HuH-7.5 (cell line): Measurements from ENCODE around the gene GADD45GIP1.
"Not testable (repeated sequence)": the region's sequence is repeated elsewhere in the genome, so short reads cannot be mapped to it uniquely, and the experiment has no call there.

Source experiments
- DNase-seq: peaks from one replicate; pipeline ENCODE4 v3.0.0; 2011; ENCODE audit warnings: low spot score

Gene GADD45GIP1

DNA sequence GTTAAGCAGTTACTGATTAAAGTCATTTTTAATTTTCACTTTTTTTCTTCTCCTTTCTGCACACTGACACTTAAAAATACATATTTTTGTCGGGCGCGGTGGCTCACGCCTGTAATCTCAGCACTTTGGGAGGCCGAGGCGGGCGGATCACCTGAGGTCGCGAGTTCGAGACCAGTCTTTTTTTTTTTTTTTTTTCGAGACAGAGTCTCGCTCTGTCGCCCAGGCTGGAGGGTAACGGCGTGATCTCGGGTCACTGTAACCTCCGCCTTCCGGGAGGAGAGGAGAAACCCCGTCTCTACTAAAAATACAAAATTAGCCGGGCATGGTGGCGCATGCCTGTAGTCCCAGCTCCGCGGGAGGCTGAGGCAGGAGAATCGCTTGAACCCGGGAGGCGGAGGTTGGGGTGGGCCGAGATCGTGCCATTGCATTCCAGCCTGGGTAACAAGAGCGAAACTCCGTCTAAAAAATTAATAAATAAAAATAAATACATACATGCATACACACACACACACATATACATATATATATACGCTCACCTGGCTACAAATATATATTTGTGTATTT, 448 bp upstream of the GADD45GIP1 start:
- not testable (repeated sequence) for DNase-seq

DNA sequence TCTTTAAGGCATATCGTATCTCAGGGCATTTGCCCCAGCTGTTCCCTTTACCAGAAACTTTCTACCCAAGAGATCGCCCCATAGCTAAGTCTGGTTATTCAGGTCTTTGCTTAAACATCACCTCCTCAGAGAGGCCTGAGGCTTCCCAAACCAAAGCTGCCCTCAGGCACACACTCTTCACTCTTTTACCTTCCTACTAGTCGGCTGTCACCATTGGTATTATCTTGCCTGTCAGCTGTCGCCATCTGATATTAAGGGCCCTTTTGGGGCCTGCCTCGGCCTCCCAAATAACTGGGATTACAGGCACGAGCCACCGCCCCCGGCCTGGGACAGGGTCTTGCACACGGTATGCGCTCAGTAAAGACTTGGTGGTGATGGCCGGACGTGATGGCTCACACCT, 1.0 kb downstream of the GADD45GIP1 start:
- no peak for DNase-seq

DNA sequence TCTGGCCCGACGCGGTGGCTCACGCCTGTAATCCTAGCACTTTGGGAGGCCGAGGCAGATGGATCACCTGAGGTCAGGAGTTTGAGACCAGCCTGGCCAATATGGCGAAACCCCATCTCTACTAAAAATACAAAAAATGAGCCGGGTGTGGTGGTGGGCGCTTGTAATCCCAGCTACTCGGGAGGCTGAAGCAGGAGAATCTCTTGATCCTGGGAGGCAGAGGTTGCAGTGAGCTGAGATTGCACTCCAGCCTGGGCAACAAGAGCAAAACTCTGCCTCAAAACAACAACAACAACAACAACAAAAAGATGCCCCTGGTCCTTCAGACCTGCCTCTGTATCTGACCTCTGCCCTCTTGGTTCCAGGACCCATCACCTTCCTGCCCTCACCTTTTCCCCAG, 1.4 kb downstream of the GADD45GIP1 start:
- not testable (repeated sequence) for DNase-seq

DNA sequence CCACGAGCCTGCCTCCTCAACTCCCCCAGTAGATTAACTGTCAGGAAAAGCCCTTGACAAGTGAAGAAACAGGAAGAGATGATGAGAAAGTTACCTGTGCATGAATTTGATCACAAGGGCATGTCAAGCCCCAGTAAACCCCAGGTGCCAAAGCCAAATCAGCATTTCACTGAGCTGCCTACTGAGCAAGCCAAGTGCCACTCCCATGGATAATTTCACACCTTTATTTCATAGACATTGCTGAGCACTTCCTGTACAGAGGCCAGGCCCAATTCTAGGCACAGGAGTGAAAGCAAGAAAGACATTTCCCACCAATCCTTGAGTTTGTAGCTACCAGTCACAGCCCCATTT, 2.4 kb downstream of the GADD45GIP1 start:
- no peak for DNase-seq

- DNase-seq = no peak
Measured at GRCh38 chr19:12953799-12954611, 3.0 kb downstream of the GADD45GIP1 start.

DNA sequence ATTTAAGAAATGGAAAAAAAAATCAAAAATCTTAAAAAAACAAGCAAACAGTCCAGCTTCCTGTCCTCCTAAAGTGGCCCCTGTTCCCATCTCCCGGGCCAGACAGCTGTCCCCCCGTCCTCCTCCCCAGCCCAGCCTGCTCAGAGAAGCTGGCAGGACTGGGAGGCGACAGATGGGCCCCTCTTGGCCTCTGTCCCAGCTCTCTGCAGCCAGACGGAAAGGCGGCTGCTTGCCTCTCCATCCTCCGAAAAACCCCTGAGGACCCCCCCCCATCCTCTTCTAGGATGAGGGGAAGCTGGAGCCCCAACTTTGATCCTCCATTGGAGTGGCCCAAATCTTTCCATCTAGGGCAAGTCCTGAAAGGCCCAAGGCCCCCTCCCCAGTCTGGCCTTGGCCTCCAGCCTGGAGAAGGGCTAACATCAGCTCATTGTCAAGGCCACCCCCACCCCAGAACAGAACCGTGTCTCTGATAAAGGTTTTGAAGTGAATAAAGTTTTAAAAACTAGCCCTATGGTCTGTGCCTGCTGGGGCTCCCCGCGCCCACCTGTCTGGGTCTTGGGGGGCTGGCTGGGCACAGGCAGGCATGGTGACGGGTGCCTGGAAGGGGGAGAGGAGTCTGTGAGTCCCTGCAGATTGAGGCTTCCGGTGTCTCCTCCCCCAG, 3.8 kb downstream of the GADD45GIP1 start:
- no peak for DNase-seq

DNA sequence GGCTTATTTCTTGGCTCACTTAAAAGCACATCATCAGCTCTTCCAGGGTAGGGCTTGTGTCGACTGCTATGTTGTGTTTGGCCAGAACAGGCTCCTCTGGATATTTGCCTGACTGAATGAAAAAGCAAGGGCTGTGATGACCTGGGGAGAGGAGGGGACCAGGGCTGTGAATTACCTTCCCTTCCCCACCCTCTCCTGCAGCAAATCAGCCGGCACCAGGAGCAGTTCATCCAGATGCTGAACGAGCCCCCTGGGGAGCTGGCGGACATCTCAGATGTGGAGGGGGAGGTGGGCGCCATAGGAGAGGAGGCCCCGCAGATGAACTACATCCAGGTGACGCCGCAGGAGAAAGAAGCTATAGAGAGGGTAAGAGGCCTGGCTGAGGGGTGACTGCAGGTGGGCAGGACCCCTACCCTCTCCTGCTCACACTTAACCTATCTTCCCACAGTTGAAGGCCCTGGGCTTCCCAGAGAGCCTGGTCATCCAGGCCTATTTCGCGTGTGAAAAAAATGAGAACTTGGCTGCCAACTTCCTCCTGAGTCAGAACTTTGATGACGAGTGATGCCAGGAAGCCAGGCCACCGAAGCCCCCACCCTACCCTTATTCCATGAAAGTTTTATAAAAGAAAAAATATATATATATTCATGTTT, 4.4 kb downstream of the GADD45GIP1 start:
- DNase-seq = no peak

GRCh38 chr19:12952050-12952449, 5.0 kb downstream of the GADD45GIP1 start:
- not testable (repeated sequence) for DNase-seq

DNA sequence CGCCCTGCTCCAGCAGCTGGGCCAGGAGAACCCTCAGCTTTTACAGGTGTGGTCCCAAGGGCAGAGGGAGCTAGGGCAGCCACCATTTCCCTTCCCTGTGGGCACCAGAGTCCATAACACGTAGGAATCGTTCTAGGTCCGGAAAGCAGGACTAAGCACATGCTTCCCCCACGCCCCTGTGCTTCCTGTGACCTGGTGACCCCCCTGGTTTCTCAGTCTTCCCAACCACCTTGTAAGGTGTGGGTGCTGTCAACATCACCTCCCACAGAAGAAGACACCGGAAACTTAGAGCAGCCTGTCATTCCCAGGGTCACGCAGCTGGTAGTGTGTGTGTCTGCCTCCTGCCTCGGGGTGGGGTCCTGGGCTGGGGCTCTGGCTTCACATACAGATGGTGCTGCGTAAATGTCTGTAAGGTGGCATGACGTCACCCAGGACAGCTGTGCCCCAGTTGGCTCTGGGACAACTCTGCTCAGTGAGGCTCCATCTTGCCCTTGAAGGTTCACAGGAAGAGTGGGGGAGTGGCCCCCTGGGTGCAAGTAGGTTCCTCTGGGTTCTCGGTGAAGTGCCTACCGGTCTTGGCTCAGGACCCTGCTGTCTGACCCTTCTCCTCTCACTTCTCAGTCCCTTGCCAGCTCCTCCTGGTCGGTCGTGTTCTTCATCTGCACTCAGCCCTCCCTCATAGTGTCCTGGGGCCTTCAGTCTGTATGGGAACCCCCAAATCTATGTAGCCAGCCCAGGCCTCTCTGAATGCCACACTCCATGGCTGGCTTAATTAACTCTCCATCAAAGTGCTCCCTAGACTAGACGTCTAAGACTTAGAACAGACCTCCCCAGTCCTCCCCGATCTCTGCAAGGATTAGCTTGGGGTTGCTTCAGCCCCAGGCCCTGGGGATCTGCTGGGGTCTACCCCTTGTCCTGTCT, 7.4 kb downstream of the GADD45GIP1 start:
- DNase-seq = no peak

GRCh38 chr19:12948612-12949362, 8.2 kb downstream of the GADD45GIP1 start:
- DNase-seq = no peak

- no peak for DNase-seq
Measured at GRCh38 chr19:12947702-12948611, 9.1 kb downstream of the GADD45GIP1 start.

DNA sequence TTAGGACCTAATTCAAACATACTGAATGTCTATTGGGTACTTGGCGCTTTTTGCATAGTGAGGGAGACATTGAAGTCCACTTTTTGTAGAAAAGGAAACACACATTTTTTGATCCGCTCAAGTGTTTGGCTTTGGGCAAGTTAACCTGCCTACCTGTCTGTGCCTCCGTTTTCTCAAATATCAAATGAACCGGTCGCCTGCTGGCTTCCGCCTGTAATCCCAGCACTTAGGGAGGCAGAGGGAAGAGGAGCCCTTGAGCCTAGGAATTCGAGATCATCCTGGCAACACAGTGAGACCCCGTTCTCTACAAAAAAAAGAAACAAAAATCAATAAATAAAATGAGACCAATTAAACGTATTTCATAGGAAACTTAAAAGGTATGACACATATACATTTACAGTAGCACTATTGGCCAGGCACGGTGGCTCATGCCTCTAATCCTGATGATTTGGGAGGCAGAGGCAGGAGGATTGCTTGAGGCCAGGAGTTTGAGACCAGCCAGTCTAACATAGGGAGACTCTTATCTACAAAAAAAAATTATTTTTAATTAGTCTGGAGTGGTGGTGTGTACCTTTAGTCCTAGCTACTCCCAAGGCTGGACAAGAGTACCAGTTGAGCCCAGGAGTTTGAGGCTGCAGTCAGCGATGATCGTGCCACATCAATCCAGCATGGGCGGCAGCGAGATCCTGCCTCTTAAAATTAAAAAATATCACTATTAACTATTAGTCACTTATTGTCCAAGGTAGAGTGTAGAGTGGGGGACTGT, 10.1 kb downstream of the GADD45GIP1 start:
- no peak for DNase-seq

- DNase-seq = peak; percentile 84
Measured at GRCh38 chr19:12946092-12946721, 10.8 kb downstream of the GADD45GIP1 start.

- DNase-seq = peak; percentile 95
Measured at GRCh38 chr19:12945479-12946091, 11.4 kb downstream of the GADD45GIP1 start, which contains the start of gene RAD23A. RAD23A (plus strand) TSS chr19:12945862; CDS start chr19:12945949, 87 bp downstream.

DNA sequence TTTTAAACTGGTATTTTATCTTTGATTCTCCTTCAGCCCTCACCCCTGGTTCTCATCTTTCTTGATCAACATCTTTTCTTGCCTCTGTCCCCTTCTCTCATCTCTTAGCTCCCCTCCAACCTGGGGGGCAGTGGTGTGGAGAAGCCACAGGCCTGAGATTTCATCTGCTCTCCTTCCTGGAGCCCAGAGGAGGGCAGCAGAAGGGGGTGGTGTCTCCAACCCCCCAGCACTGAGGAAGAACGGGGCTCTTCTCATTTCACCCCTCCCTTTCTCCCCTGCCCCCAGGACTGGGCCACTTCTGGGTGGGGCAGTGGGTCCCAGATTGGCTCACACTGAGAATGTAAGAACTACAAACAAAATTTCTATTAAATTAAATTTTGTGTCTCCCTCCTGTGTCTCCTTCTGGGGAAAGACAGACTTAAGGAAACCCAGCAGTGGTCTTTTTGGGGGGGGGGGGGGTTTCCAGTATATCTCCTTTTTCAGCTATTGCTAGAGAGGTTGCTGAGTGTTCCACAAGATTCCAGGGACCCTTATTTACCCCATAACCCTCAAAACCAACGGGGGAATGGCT, 12.8 kb downstream of the GADD45GIP1 start:
- no peak for DNase-seq

DNA sequence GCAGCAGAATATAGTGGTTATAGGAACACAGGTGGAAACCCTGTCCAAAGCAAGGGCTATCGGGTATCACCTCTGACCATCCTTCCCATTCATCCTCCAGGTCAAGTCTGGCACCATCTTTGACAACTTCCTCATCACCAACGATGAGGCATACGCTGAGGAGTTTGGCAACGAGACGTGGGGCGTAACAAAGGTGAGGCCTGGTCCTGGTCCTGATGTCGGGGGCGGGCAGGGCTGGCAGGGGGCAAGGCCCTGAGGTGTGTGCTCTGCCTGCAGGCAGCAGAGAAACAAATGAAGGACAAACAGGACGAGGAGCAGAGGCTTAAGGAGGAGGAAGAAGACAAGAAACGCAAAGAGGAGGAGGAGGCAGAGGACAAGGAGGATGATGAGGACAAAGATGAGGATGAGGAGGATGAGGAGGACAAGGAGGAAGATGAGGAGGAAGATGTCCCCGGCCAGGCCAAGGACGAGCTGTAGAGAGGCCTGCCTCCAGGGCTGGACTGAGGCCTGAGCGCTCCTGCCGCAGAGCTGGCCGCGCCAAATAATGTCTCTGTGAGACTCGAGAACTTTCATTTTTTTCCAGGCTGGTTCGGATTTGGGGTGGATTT, 13.5 kb downstream of the GADD45GIP1 start:
- no peak for DNase-seq

DNA sequence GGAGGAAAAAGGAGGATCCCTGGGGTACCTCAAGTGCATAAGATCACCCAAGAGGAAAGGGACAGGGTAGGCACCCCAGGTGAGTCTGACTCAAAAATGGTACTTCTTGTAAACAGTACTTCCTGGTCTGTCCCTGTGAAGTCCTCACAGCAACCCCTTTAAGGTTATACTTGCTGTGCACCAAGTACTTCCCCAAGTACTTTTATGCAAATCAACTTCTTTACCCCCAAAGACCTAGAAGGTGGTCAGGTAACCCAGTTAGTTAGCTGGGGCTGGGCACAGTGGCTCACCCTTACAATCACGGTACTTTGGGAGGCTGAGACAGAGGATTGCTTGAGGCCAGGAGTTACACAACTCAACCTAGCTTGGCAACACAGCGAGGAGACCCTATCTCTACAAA, 16.1 kb downstream of the GADD45GIP1 start:
- no peak for DNase-seq
